A549 (cell line): ENCODE data around the gene UQCC3. TPM values are rescaled to one million over a fixed set of nuclear protein-coding genes. Genes with fewer than 3 reads are reported as not detected.
"Not testable (repeated sequence)": the region's sequence is repeated elsewhere in the genome, so short reads cannot be mapped to it uniquely, and the experiment has no call there.

Experiments used
- ATAC-seq, 2 experiments: fragments of 200-7000 bp in 1 of 2; fragments of >200 bp in 1 of 2; cut with Nextera tagmentation in 1 of 2; cut with Tn5 transposase in 1 of 2; 3 replicates each; pipeline versions ENCODE4 v1.8.0 to v1.9.1; 2018 to 2020; ENCODE audit warnings: mild to moderate bottlenecking in 1 of 2, moderate library complexity in 1 of 2
- CTCF ChIA-PET: fragments of 300-600 bp; sonication (Branson Sonifier 250); formaldehyde crosslinking; extraction: SDS; loops from one replicate; lab custom pipeline; 2021; ENCODE audit warnings: antibody characterized with exemption, inconsistent platforms; lab: Yijun Ruan, JAX
- POLR2A ChIA-PET: fragments of 350-600 bp; formaldehyde crosslinking; extraction: SDS; loops from one replicate; lab custom pipeline; 2021; ENCODE audit warnings: antibody characterized with exemption, inconsistent platforms; lab: Yijun Ruan, JAX
- DNase-seq, 2 experiments: peaks; one replicate each; pipeline versions ENCODE4 v3.0.0 to v3.0.0-alpha.2; 2011 to 2016; ENCODE audit warnings: low read depth in 1 of 2, low spot score in 1 of 2
- FAIRE-seq: peaks from 2 replicates; lab custom pipeline; 2011; peaks lifted over from hg19 to GRCh38; lab: Jason Lieb, UNC
- H3K27ac ChIP-seq, 2 experiments: fragments of >200 bp; sonication (Bioruptor Twin); formaldehyde crosslinking; 3 replicates each; pipeline ENCODE4 v1.5.1; 2016 to 2017
- H3K4me1 ChIP-seq: fragments of >200 bp; sonication (Bioruptor Twin); formaldehyde crosslinking; 3 replicates; pipeline ENCODE4 v1.6.1; 2016
- H3K4me2 ChIP-seq: fragments of >200 bp; sonication (Bioruptor Twin); formaldehyde crosslinking; 3 replicates; pipeline ENCODE4 v1.6.1; 2016
- H3K4me3 ChIP-seq: fragments of >200 bp; sonication (Bioruptor Twin); formaldehyde crosslinking; 3 replicates; pipeline ENCODE4 v1.5.1; 2016
- H3K9me3 ChIP-seq: fragments of >200 bp; sonication (Bioruptor Twin); formaldehyde crosslinking; 3 replicates; pipeline ENCODE4 v1.6.1; 2016
- BCL3 ChIP-seq: fragments of >200 bp; sonication (Bioruptor Twin); formaldehyde crosslinking; IDR thresholded peaks from 3 replicates; pipeline ENCODE4 v1.6.1; 2016
- BHLHE40 ChIP-seq: IDR thresholded peaks from 2 replicates; pipeline ENCODE4 v1.6.1; 2012; ENCODE audit warnings: low read depth, low read length, inconsistent platforms
- CBX2 ChIP-seq: fragments of 200-600 bp; sonication (generic); IDR thresholded peaks from 2 replicates; pipeline ENCODE4 v1.6.1; 2016; ENCODE audit warnings: low read depth, mild to moderate bottlenecking, borderline replicate concordance
- EHF ChIP-seq: fragments of 250-450 bp; sonication (Bioruptor Pico); IDR thresholded peaks from 2 replicates; pipeline ENCODE4 v1.5.0; 2020; ENCODE audit warnings: mild to moderate bottlenecking
- FOXS1 ChIP-seq: fragments of 250-450 bp; sonication (Bioruptor Pico); IDR thresholded peaks from 2 replicates; pipeline ENCODE4 v1.5.0; 2020; ENCODE audit warnings: mild to moderate bottlenecking, moderate library complexity
- HDAC2 ChIP-seq: fragments of 200-600 bp; sonication (generic); IDR thresholded peaks from 2 replicates; pipeline ENCODE4 v1.6.1; 2016
- HES2 ChIP-seq: fragments of >200 bp; sonication (Bioruptor Twin); formaldehyde crosslinking; IDR thresholded peaks from 2 replicates; pipeline ENCODE4 v1.6.1; 2016
- HMGXB4 ChIP-seq: fragments of 250-450 bp; sonication (Bioruptor Pico); IDR thresholded peaks from 2 replicates; pipeline ENCODE4 v1.5.0; 2021; ENCODE audit warnings: mild to moderate bottlenecking, moderate library complexity, borderline replicate concordance
- HOXB13 ChIP-seq: fragments of 250-450 bp; sonication (Bioruptor Pico); IDR thresholded peaks from 2 replicates; pipeline ENCODE4 v1.5.0; 2020; ENCODE audit warnings: low read depth, mild to moderate bottlenecking, moderate library complexity
- HOXB5 ChIP-seq: fragments of 250-450 bp; sonication (Bioruptor Pico); IDR thresholded peaks from 2 replicates; pipeline ENCODE4 v1.5.0; 2020; ENCODE audit warnings: mild to moderate bottlenecking, moderate library complexity
- JUN ChIP-seq, 2 experiments: fragments of >200 bp; sonication (Bioruptor Twin); formaldehyde crosslinking; IDR thresholded peaks; 2 replicates in 1 of 2; 3 replicates in 1 of 2; pipeline ENCODE4 v1.6.1; 2016 to 2017
- JUNB ChIP-seq: fragments of >200 bp; sonication (Bioruptor Twin); formaldehyde crosslinking; IDR thresholded peaks from 2 replicates; pipeline ENCODE4 v1.6.1; 2016
- KDM1A ChIP-seq: fragments of 200-600 bp; sonication (generic); IDR thresholded peaks from 2 replicates; pipeline ENCODE4 v1.6.1; 2016; ENCODE audit warnings: low read depth, mild to moderate bottlenecking
- MAX ChIP-seq: IDR thresholded peaks from 2 replicates; pipeline ENCODE4 v1.6.1; 2012
- PHF8 ChIP-seq: fragments of 200-600 bp; sonication (generic); IDR thresholded peaks from 2 replicates; pipeline ENCODE4 v1.6.1; 2016; ENCODE audit warnings: low read depth, mild to moderate bottlenecking, antibody characterized with exemption, moderate library complexity, borderline replicate concordance
- POLR2AphosphoS2 ChIP-seq: conservative IDR thresholded peaks from 2 replicates; pipeline ENCODE4 v1.6.1; 2012; ENCODE audit warnings: low read length, improper control_type of control experiment, inconsistent platforms
- RARB ChIP-seq: fragments of 250-450 bp; sonication (Bioruptor Pico); IDR thresholded peaks from 2 replicates; pipeline ENCODE4 v1.8.0; 2021; ENCODE audit warnings: mild to moderate bottlenecking, moderate library complexity
- RFX5 ChIP-seq: fragments of 450-650 bp; IDR thresholded peaks from 2 replicates; pipeline ENCODE4 v1.7.1; 2014; ENCODE audit warnings: antibody characterized with exemption, mild to moderate bottlenecking, moderate library complexity
- ZNF302 ChIP-seq: fragments of 250-450 bp; sonication (Bioruptor Pico); IDR thresholded peaks from 2 replicates; pipeline ENCODE4 v1.9.0; 2021; ENCODE audit warnings: inconsistent platforms, mild to moderate bottlenecking, moderate library complexity
- WGBS: methylation state at CpG from one replicate; pipeline ENCODE4 v1.1.6; 2017; ENCODE audit errors: missing lambda C conversion rate; 5-methylcytosine and 5-hydroxymethylcytosine counted together
- polyA plus RNA-seq, 4 experiments: library from polyadenylated mRNA; depleted of rRNA in 3 of 4; stranded (reverse); fragments of >200 nt; fragmentation: RNase III in 1 of 4; extraction: RNeasy Plus Mini Kit Qiagen cat#74134 plus additional on column Dnase treatment in 1 of 4; gene quantifications; 2 replicates in 3 of 4; 3 replicates in 1 of 4; pipeline ENCODE4 v1.2.3, GENCODE V29; 2011 to 2017
- TF ChIP-seq, protein P1 (sequence below): fragments of 450-650 bp; IDR thresholded peaks from 2 replicates; pipeline ENCODE4 v1.6.1; 2014; ENCODE audit warnings: antibody characterized with exemption

UQCC3 gene
- polyA plus RNA-seq, 2 of the 4 experiments (the other 2 are of a cell fraction) = 20.2 to 27.8 TPM

DNA sequence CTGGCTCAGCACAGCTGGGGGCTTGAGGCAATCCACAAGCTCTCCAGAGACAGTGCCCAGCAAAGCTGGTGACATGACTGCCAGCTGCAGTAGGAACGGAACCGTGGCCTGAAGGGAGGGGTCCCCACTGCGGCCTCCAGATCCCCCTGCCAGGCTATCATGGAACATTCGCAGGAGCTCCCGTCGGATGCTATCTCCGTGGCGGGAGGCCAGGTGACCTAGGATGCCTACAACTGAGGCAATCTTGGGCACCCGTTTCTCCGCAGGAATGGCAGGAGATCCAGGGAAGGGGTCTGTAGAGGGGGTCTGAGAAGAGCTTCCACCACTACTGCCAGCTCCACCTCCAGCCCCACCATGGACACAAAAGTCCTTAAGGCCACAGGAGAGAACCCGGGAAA lies 22.5 kb upstream of the UQCC3 start:
- H3K4me3 ChIP-seq = no peak overlapping the region
- ATAC-seq = no peak
- POLR2A ChIA-PET = interaction anchor here (1.3 to 3.2 kb wide), 2 partner anchors 16 to 57 kb away, joined by 4 to 21 read pairs; partner anchors contain the start of genes C11orf98, CSKMT and TUT1
- no peak overlapping the region for H3K27ac ChIP-seq
- 95% methylated on average over 8 of the region's 11 CpGs for WGBS
- FAIRE-seq = no peak
- H3K4me1 ChIP-seq = peaks cover 22% of the 10 kb centered on the region
- no peaks in the 10 kb centered on the region for H3K9me3 ChIP-seq
- TF ChIP-seq MAX (no peak), CBX2 (no peak), JUN (IDR thresholded peaks at IDR 0.05) (0 out of 5 replicates have a peak, but pooled peaks of 1 of the 2 experiments have one; percentile 21), PHF8 (no peak), JUNB (no peak)
- TF ChIP-seq, protein P1, sequence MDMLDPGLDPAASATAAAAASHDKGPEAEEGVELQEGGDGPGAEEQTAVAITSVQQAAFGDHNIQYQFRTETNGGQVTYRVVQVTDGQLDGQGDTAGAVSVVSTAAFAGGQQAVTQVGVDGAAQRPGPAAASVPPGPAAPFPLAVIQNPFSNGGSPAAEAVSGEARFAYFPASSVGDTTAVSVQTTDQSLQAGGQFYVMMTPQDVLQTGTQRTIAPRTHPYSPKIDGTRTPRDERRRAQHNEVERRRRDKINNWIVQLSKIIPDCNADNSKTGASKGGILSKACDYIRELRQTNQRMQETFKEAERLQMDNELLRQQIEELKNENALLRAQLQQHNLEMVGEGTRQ = no peak
- H3K4me2 ChIP-seq = no peak overlapping the region
- CTCF ChIA-PET = interaction anchor here (0.6 to 2.2 kb wide), 6 partner anchors 18 to 96 kb away, joined by 3 to 15 read pairs (median 3); partner anchors contain the start of genes EML3 and ROM1
- no peak for DNase-seq

DNA sequence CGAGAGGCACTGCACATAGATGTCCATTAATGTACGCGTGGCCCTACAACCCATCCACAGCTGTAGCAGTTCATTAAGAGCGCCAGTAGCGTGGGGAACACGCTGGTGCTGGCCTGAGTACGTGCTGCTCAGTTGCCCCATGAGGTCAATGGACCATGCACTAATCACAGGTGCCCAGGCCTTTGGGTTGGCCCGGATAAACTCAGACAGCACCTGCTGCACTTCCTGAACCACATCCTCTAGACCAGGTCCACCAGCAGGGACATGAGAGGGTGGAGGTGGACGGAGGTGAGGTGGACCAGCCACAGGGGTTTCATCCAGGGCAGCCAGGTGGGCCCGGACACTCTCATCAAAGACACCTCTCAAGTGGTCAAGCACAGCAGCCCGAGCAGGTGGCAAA lies 22.0 kb upstream of the UQCC3 start:
- no peak for FAIRE-seq
- H3K4me2 ChIP-seq = no peak overlapping the region
- POLR2A ChIA-PET = interaction anchor here (3.2 kb wide), 1 partner anchor 16 kb away, joined by 21 read pairs; the partner anchor contains the start of genes C11orf98 and CSKMT
- WGBS = 94% methylated on average over 11 of the region's 11 CpGs
- H3K27ac ChIP-seq = no peak overlapping the region
- peaks cover 22% of the 10 kb centered on the region for H3K4me1 ChIP-seq
- no peak overlapping the region for H3K4me3 ChIP-seq
- TF ChIP-seq HOXB5 (no peak), RARB (no peak), KDM1A (no peak), HDAC2 (no peak), FOXS1 (CRISPR knock-in tag) (no peak), EHF (no peak), BCL3 (no peak), ZNF302 (no peak), HMGXB4 (CRISPR knock-in tag) (no peak), JUNB (no peak), MAX (no peak), HES2 (no peak), BHLHE40 (no peak), POLR2AphosphoS2 (no peak), HOXB13 (CRISPR knock-in tag) (no peak), RFX5 (no peak)
- H3K9me3 ChIP-seq = no peaks in the 10 kb centered on the region
- ATAC-seq = no peak
- CTCF ChIA-PET = interaction anchor here (0.9 to 2.2 kb wide), 4 partner anchors 18 to 254 kb away, joined by 3 to 15 read pairs (median 4); partner anchors contain the start of genes EML3 and ROM1
- DNase-seq = no peak

GRCh38 chr11:62650283-62650682 lies 21.2 kb upstream of the UQCC3 start:
- ChIA-PET POLR2A (interaction anchor here (3.2 kb wide), 1 partner anchor 15 kb away, joined by 21 read pairs; the partner anchor contains the start of genes C11orf98 and CSKMT), CTCF (interaction anchor here (0.9 to 2.2 kb wide), 5 partner anchors 19 to 255 kb away, joined by 3 to 6 read pairs (median 3); partner anchors contain the start of genes BSCL2, GNG3 and TUT1)
- not testable (repeated sequence) for FAIRE-seq, DNase-seq, H3K9me3 ChIP-seq, ATAC-seq, H3K27ac ChIP-seq, H3K4me3 ChIP-seq, H3K4me2 ChIP-seq
- WGBS = 95% methylated on average over 12 of the region's 12 CpGs
- H3K4me1 ChIP-seq = peaks cover 16% of the 10 kb centered on the region
